ENCODE measurements around the gene FLYWCH1.

DNA sequence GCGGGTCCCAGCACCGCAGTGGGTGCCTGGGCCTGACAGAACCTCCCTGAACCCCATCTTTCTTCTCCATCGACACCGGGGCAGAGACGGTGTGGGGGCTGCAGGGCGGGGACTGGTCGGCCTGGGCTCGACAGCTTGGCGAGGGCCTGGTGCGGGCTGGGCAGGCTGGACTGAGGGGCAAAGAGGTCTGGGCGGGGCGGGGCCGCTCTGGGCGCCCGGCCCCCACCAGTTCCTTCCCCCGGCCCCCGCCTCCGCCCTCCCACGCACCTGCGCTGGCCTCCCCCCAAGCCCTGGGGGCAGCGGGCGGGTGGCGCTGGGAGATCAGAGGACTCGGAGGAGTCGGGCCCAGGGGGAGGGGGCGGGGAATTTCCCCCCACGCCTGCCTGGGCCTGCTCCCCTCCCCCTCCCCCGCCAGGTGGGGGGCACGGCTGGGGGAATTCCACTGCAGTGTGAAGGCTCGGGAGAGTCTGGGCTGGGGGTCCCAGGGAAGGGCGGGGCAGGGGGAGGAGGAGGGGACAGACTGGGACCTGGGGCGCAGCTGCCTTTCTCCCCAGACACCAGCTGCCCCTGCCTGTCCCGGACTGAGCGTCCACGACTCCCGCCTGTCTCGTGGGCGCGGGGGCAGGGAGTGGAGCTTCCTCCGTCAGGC is 51.5 kb downstream of the FLYWCH1 start:
- TF ChIP-seq CTCF (IDR thresholded peaks at IDR 0.05): no peak
- TF ChIP-seq POLR2A (IDR thresholded peaks at IDR 0.05): no peak

All from Peyer's patch (tissue), 4 donors.